KMS-11 (cell line): ENCODE results near the gene NCOA6.

Experiments used
- H2AFZ ChIP-seq: fragments of 200-600 bp; sonication (generic); 2 replicates; pipeline ENCODE4 v1.6.1; 2016; ENCODE audit warnings: antibody characterized with exemption, mixed run types, low read depth
- H3K27ac ChIP-seq: fragments of 200-600 bp; sonication (generic); 2 replicates; pipeline ENCODE4 v1.6.1; 2016; ENCODE audit warnings: mild to moderate bottlenecking, mixed run types
- H3K27me3 ChIP-seq: fragments of 200-600 bp; sonication (generic); 2 replicates; pipeline ENCODE4 v1.6.1; 2017; ENCODE audit warnings: mild to moderate bottlenecking, low read depth, mixed run types, moderate library complexity; ENCODE audit not compliant: insufficient read depth
- H3K36me3 ChIP-seq: fragments of 200-600 bp; sonication (generic); 2 replicates; pipeline ENCODE4 v1.6.1; 2017; ENCODE audit warnings: mild to moderate bottlenecking, mixed run types; ENCODE audit not compliant: insufficient read depth
- H3K4me1 ChIP-seq: fragments of 200-600 bp; sonication (generic); 2 replicates; pipeline ENCODE4 v1.6.1; 2016; ENCODE audit warnings: mild to moderate bottlenecking, low read depth, mixed run types; ENCODE audit not compliant: poor library complexity, severe bottlenecking
- H3K4me2 ChIP-seq: fragments of 200-600 bp; sonication (generic); 2 replicates; pipeline ENCODE4 v1.7.0; 2016; ENCODE audit warnings: mild to moderate bottlenecking, mixed run types
- H3K4me3 ChIP-seq: fragments of 200-600 bp; sonication (generic); IDR thresholded peaks from 2 replicates; pipeline ENCODE4 v1.6.1; 2017; ENCODE audit warnings: low read depth, low read length, mixed read lengths; ENCODE audit not compliant: insufficient read depth
- H3K79me2 ChIP-seq: fragments of 200-600 bp; sonication (generic); 2 replicates; pipeline ENCODE4 v1.6.1; 2016; ENCODE audit warnings: low read depth, mixed run types; ENCODE audit not compliant: insufficient read depth
- H3K9ac ChIP-seq: fragments of 200-600 bp; sonication (generic); 2 replicates; pipeline ENCODE4 v1.6.1; 2016; ENCODE audit warnings: mild to moderate bottlenecking, mixed run types
- H4K20me1 ChIP-seq: fragments of 200-600 bp; sonication (generic); 2 replicates; pipeline ENCODE4 v1.6.1; 2016; ENCODE audit warnings: mild to moderate bottlenecking, mixed run types; ENCODE audit not compliant: insufficient read depth
- TF ChIP-seq, protein P1 (sequence below): fragments of 200-600 bp; sonication (generic); conservative IDR thresholded peaks from 2 replicates; pipeline ENCODE4 v1.6.1; 2017; ENCODE audit warnings: low read depth, mild to moderate bottlenecking, antibody characterized with exemption, low read length, moderate library complexity, mixed read lengths

NCOA6 gene

DNA sequence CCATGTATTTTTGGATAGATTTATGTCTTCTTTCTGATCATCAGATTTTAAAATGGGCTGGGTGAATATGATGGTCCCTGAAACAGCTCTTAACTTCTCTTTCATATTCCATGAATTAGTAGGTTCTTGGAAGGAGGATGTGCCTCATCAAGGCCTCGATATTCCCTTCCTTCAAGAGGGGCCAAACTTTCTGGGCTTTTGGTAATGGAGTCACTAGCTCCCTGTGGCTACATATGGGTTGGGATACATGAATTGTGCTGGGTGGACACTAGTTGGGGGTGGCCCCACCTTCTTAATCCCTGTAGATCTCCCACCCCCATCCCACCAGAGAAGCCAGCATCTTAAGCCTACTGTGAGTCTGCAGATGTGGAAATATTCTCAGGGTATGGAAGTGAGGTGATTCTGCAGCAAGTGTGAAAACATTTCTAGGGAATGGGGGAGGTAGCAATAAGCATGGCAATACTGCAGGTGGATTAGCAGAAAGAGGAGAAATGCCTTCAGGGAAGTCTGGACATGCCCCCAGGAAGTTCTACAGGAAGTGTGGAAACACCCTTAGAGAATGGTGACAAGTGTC, 119.1 kb downstream of the NCOA6 start:
- no peak overlapping the region for H3K4me2 ChIP-seq
- no peaks in the 10 kb centered on the region for H3K79me2 ChIP-seq
- peaks cover 35% of the 10 kb centered on the region for H3K4me1 ChIP-seq
- H3K27me3 ChIP-seq: no peaks in the 10 kb centered on the region
- TF ChIP-seq, protein P1, sequence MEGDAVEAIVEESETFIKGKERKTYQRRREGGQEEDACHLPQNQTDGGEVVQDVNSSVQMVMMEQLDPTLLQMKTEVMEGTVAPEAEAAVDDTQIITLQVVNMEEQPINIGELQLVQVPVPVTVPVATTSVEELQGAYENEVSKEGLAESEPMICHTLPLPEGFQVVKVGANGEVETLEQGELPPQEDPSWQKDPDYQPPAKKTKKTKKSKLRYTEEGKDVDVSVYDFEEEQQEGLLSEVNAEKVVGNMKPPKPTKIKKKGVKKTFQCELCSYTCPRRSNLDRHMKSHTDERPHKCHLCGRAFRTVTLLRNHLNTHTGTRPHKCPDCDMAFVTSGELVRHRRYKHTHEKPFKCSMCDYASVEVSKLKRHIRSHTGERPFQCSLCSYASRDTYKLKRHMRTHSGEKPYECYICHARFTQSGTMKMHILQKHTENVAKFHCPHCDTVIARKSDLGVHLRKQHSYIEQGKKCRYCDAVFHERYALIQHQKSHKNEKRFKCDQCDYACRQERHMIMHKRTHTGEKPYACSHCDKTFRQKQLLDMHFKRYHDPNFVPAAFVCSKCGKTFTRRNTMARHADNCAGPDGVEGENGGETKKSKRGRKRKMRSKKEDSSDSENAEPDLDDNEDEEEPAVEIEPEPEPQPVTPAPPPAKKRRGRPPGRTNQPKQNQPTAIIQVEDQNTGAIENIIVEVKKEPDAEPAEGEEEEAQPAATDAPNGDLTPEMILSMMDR: no peak
- H3K36me3 ChIP-seq: no peaks in the 10 kb centered on the region
- no peak overlapping the region for H3K27ac ChIP-seq
- no peak overlapping the region for H3K9ac ChIP-seq
- H4K20me1 ChIP-seq: no peaks in the 10 kb centered on the region
- no peak overlapping the region for H3K4me3 ChIP-seq
- H2AFZ ChIP-seq: no peak overlapping the region

DNA sequence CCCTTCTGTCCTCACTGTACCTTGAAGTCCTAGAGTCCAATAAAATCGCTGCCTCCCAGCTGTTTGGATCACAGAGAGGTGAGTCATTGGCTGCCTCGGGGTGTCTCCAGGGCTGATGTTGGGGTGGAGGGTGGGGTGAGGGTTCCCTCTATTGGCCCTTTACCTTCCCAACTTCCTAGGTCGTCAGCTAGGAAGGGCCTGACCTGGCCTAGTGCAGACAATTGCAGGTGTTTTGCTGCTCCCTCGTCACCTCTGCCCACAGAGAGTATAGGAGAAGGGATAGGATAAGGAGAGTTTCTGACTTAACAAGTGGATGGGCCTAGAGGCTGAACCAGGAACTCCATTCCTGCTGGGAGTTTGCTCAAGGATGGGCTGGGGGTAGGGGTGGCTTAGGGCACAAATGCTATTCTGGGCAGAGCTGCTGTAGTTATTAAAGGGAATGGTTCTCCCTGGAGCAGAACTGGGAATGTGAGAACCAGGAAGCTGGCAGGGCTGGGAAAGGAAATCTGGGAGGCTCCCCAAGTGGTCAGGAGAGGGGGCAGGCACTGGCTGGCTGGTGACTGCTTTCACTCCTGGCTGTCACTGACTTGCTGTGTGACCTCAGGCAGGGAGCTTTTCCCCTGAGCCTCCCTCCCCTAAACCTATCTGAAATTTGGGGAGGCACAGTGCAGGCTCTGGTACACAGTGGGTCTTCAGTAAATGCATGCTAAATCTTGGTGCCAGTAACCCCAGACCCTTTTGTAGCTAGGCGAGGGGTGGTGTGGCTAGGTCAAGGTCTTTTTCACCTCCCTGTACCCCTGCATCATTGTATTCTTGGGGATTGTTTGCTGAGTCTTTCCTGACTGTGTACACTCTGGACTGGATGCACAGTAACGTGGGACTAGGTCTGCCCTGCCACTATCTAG, 119.8 kb downstream of the NCOA6 start:
- Histone ChIP-seq H3K9ac (no peak overlapping the region; the same call in 1 of the 2 replicates), H3K79me2 (no peaks in the 10 kb centered on the region), H3K27ac (no peak overlapping the region), H3K27me3 (no peaks in the 10 kb centered on the region), H3K4me2 (peak overlapping the region; percentile 92; the same call in 1 of the 2 replicates), H3K36me3 (no peaks in the 10 kb centered on the region), H3K4me3 (no peak overlapping the region), H4K20me1 (no peaks in the 10 kb centered on the region), H2AFZ (peak overlapping the region; percentile 99), H3K4me1 (peaks cover 34% of the 10 kb centered on the region)
- TF ChIP-seq, protein P1: 0 out of 2 replicates have a peak, but pooled peaks have one; percentile 7

DNA sequence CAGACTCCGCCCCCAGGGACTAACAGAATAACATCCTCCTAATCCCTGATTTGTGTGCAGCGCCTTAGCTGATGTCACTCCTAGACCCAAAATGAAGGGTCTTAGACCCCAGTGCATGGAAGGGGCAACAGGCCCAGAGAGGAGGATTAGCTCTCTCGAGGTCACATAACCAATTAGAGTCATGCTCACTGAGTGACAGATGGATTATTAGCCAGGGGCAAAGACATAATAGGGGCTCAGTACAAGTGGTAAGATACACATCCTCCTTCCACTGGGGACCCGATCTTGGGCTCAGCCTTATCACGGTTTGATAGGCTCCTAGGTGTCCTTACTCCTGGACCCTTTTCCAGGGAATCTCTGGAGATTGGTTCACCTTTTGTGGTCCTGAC, 120.4 kb downstream of the NCOA6 start:
- H3K4me2 ChIP-seq: peak overlapping the region; percentile 92
- peaks cover 30% of the 10 kb centered on the region for H3K4me1 ChIP-seq
- H2AFZ ChIP-seq: peak overlapping the region; percentile 99
- no peaks in the 10 kb centered on the region for H3K36me3 ChIP-seq
- H3K9ac ChIP-seq: peak overlapping the region; percentile 91
- H3K27me3 ChIP-seq: no peaks in the 10 kb centered on the region
- no peaks in the 10 kb centered on the region for H3K79me2 ChIP-seq
- H3K4me3 ChIP-seq: no peak overlapping the region
- TF ChIP-seq, protein P1: no peak
- peak overlapping the region; percentile 74 for H3K27ac ChIP-seq
- H4K20me1 ChIP-seq: no peaks in the 10 kb centered on the region

GRCh38 chr20:34704177-34705007, 121.1 kb downstream of the NCOA6 start, which contains the start of gene TP53INP2:
Gene TP53INP2, plus strand, starts transcription at chr20:34704344. Its CDS starts 4,396 bp downstream, at chr20:34708740.
- H3K27me3 ChIP-seq: no peaks in the 10 kb centered on the region
- TF ChIP-seq, protein P1: no peak
- H3K4me3 ChIP-seq: peak within 1 kb of the TSS; percentile 34
- H3K4me2 ChIP-seq: peak within 1 kb of the TSS; percentile 92
- H3K4me1 ChIP-seq: peaks cover 30% of the 10 kb centered on the region
- no peaks in the 10 kb centered on the region for H3K79me2 ChIP-seq
- peak within 1 kb of the TSS; percentile 91 for H3K9ac ChIP-seq
- H3K27ac ChIP-seq: peak within 1 kb of the TSS; percentile 74
- no peaks in the 10 kb centered on the region for H3K36me3 ChIP-seq
- no peaks in the 10 kb centered on the region for H4K20me1 ChIP-seq
- peak within 1 kb of the TSS; percentile 99 for H2AFZ ChIP-seq
